Ovary (tissue), 3 donors: Measurements from ENCODE around the gene NCOA3.

Experiments used
- EP300 ChIP-seq: sonication (generic); formaldehyde crosslinking; IDR thresholded peaks from one replicate; pipeline ENCODE4 v1.6.1; 2017; ENCODE audit warnings: antibody characterized with exemption
- POLR2A ChIP-seq: fragments of 450-650 bp; IDR thresholded peaks from one replicate; pipeline ENCODE4 v1.6.1; 2017; ENCODE audit warnings: antibody characterized with exemption, mild to moderate bottlenecking, moderate library complexity
- TF ChIP-seq, protein P1 (sequence below), 3 donors: fragments of 450-650 bp in 2 of 3; fragments of 200-600 bp in 1 of 3; IDR thresholded peaks; one replicate each; pipeline versions ENCODE4 v1.5.1 to v1.8.0; 2016 to 2022; ENCODE audit warnings: antibody characterized with exemption in 3 of 3, mild to moderate bottlenecking in 1 of 3
- donor health status: DM: no; HTN: no; CAD: no.

DNA sequence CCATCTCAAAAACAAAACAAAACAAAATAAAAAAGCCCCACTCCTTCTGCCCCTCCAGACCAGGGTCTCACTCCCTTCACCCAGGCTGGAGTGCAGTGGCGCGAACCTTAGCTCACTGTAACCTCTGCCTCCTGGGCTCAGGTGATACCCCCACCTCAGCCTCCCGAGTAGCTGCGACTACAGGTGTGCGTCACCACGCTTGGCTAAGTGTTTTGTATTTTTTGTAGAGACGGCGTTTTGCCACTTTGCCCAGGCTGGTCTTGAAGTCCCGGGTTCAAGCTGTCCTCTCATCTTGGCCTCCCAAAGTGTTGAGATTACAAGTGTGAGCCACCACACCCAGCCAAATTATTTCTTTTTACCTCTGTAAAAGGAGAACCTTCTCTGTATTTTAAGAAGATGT is 110.1 kb downstream of the NCOA3 start:
- no peak for TF ChIP-seq EP300
- no peak for TF ChIP-seq POLR2A
- TF ChIP-seq, protein P1, sequence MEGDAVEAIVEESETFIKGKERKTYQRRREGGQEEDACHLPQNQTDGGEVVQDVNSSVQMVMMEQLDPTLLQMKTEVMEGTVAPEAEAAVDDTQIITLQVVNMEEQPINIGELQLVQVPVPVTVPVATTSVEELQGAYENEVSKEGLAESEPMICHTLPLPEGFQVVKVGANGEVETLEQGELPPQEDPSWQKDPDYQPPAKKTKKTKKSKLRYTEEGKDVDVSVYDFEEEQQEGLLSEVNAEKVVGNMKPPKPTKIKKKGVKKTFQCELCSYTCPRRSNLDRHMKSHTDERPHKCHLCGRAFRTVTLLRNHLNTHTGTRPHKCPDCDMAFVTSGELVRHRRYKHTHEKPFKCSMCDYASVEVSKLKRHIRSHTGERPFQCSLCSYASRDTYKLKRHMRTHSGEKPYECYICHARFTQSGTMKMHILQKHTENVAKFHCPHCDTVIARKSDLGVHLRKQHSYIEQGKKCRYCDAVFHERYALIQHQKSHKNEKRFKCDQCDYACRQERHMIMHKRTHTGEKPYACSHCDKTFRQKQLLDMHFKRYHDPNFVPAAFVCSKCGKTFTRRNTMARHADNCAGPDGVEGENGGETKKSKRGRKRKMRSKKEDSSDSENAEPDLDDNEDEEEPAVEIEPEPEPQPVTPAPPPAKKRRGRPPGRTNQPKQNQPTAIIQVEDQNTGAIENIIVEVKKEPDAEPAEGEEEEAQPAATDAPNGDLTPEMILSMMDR (IDR thresholded peaks at IDR 0.05), result no peak
